Epithelial cell of esophagus (primary cell): ENCODE data around the gene METTL5.
A peak's percentile ranks its signal among the peaks of the same experiment; 100 is the strongest.

Experiments
- DNase-seq: peaks from one replicate; pipeline ENCODE4 v3.0.0; 2010; ENCODE audit warnings: low read depth
- H3K4me3 ChIP-seq: 2 replicates; pipeline ENCODE4 v1.5.1; 2011; ENCODE audit warnings: mild to moderate bottlenecking, low read length, control low read depth
- TF ChIP-seq, protein P1 (sequence below): IDR thresholded peaks from 2 replicates; pipeline ENCODE4 v1.5.1; 2011; ENCODE audit warnings: low read depth, mild to moderate bottlenecking, low read length, control low read depth, inconsistent platforms; ENCODE audit not compliant: insufficient read depth; ENCODE audit errors: missing control alignments

METTL5 gene

DNA sequence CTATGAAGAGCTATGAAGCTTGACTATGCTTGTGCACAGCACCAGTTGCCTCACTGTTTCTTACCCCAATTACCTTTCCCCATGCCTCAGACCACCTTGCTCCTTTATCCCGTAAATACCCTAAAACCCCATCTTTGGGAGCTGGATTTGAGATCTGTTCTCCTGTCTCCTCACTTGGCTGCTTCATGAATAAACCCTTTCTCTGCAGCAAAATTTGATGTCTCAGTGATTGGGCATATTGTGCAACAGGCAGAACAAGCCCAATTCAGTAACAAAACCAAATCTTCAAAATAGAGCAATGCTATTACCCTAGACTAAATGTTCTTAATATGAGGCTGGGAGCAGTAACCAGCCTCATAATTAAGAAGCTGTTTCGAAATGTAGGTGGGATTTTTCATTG is 29.5 kb downstream of the METTL5 start:
- no peak for DNase-seq
- H3K4me3 ChIP-seq = no peak overlapping the region
- TF ChIP-seq, protein P1, sequence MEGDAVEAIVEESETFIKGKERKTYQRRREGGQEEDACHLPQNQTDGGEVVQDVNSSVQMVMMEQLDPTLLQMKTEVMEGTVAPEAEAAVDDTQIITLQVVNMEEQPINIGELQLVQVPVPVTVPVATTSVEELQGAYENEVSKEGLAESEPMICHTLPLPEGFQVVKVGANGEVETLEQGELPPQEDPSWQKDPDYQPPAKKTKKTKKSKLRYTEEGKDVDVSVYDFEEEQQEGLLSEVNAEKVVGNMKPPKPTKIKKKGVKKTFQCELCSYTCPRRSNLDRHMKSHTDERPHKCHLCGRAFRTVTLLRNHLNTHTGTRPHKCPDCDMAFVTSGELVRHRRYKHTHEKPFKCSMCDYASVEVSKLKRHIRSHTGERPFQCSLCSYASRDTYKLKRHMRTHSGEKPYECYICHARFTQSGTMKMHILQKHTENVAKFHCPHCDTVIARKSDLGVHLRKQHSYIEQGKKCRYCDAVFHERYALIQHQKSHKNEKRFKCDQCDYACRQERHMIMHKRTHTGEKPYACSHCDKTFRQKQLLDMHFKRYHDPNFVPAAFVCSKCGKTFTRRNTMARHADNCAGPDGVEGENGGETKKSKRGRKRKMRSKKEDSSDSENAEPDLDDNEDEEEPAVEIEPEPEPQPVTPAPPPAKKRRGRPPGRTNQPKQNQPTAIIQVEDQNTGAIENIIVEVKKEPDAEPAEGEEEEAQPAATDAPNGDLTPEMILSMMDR = no peak

DNA sequence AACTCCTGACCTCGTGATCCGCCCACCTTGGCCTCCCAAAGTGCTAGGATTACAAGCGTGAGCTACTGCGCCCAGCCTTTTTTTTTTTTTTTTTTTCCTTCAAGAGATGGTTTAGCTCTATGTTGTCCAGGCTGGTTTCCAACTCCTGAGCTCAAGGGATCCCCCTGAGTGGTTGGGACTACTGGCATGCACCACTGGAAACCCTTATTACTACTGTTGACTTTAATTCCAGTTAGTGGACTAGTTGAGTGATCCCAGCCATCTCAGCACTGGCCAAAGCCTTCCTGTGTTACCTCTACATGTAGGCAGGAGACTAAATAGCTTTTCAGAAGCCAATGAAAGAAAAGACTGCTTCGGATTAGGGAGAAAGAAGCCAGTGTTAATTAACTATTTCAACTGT is 34.1 kb downstream of the METTL5 start:
- TF ChIP-seq, protein P1 = no peak
- no peak for DNase-seq
- H3K4me3 ChIP-seq = no peak overlapping the region

DNA sequence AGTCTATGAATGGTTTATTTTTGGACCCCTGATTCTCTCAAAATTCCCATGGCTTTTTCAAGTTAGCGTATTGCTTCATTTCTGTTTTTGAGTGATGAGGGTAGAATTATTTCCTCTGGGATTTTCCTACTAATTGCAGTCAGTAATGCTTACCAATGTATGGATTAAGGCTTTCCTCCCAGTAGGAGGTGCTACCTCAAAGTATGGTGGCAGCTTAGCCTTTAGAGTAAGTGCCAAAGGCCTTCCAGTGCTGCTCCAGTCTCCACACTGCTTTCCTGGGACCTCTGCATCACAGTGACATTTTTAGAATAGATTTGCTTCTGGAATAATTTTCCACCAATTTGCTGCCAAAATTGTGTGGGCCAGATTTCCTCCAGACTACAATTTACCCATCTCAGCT is 42.2 kb downstream of the METTL5 start:
- H3K4me3 ChIP-seq = no peak overlapping the region
- no peak for DNase-seq
- TF ChIP-seq, protein P1 = no peak

DNA sequence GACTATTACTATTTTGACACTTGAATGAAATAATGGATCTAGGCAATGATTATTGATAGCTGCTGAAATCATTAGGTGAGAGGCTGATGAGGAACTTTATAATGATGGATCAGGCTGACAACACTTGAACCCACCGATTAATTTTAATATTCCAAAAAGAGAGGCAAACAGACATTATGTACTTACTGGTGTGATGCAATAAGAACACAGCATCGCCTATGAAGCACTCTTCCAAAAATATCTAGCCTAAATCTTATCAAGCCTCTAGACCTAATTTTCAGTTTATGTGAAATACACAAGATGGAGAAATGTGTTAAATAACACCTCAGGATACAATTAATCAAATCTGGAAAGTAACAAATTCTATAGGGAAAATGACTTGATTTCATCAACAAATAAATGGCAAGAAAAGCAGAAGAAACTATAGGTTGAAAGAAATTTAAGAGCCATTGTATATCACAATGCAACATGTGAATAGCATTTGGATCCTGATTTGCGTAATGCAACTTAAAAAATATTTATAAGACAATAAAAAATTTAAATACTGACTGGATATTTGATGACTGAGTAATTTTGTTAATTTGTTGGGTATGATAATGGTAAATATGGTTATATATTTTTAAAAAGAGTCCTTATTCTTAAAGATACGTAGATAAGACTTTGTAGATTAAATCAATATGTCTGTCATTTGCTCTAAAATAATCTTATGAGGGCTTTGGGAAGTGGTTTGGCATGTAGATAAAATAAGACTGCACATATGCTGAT is 43.3 kb downstream of the METTL5 start:
- no peak for DNase-seq
- TF ChIP-seq, protein P1 = no peak

DNA sequence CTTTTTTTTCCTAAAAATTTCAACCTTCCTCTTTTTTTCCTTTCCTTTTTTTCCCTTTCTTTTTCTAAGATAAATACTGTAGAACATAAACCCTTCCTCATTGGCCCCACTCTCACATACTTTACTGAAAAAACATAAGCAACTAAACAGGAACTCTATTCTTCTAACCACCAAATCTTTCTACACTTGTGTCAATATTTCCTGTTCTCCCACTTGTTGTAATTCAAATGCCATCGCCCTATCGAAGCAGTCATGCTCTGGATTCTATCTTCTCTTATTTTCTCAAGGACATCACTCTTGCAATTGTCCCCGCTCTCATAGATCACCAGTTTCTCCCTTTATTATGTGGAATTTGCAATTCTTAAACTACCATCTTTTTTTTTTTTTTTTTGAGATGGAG is 46.3 kb downstream of the METTL5 start:
- DNase-seq = no peak
- TF ChIP-seq, protein P1 = no peak
- no peak overlapping the region for H3K4me3 ChIP-seq

More for the DNA sequence above, 43.3 kb downstream of the METTL5 start:
- H3K4me3 ChIP-seq = no peak overlapping the region

DNA sequence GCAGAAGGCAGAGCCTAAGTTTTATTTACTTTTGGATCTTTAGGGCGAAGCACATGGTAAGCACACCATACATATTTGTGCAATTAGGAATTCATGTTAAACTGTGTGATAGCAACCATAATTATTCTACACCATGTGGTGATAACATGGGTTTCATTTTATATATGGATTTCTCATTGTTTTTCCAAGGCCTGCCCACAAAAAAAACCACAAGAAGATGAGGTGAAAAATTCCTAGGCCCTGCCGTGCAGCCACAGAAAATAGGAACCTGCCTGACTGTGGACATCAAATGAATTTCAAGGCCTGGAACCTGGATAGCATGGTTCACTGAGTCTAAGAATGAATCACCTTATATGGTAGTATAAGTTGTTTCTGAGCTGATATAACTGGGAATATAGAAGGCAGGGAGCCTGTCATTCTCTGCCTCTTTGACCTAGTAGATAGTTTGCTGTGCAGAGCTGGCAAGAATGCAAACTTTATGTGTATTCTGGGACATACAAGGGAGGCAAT is 48.4 kb downstream of the METTL5 start:
- no peak for DNase-seq
- TF ChIP-seq, protein P1 = no peak
- no peak overlapping the region for H3K4me3 ChIP-seq

DNA sequence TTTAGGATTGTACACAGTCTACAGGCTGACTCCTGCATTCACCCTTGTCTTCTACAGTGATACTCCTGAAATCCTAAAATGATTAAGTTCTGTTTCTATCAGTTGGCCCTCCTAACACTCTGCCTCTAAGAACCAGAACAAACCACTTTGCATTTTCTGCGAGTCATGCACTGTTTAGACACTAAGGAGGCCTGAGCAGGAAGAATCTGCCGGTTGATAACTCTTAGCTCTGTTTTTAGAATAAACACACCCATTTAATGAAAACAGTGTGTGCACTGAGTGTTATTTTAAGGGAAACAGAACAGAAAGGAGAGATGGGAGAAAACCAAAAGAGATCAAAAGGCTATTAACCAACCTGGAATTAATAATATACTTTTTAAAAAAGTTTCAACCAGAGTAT is 48.9 kb downstream of the METTL5 start:
- H3K4me3 ChIP-seq = no peak overlapping the region
- TF ChIP-seq, protein P1 = no peak
- peak; percentile 23 for DNase-seq
